ENCODE results near the gene PADI4. TPM values are rescaled to one million over a fixed set of nuclear protein-coding genes. Genes with fewer than 3 reads are reported as not detected.

The PADI4 gene
- total RNA-seq, 2 donors from 2014 or later = not detected

GRCh38 chr1:17365293-17365692 is 57.3 kb downstream of the PADI4 start:
- Histone ChIP-seq H3K9me3 (no peaks in the 10 kb centered on the region), H3K27ac (no peak overlapping the region), H3K27me3 (no peaks in the 10 kb centered on the region), H3K36me3 (replicated peaks in 1 of 2; ENCODE audit: insufficient read depth in 1 of 2, low read depth in 2 of 2) (no peaks in the 10 kb centered on the region), H3K4me3 (no peak overlapping the region), H3K4me1 (no peaks in the 10 kb centered on the region)
- intact Hi-C loops (cut with DNase I) = no loop called here
- DNase-seq (no peak), ATAC-seq (no peak)
- no peak for TF ChIP-seq POLR2A (IDR thresholded peaks at IDR 0.05)
- TF ChIP-seq CTCF (IDR thresholded peaks at IDR 0.05) = no peak
- WGBS, 2 donors = 70 to 82% methylated on average over 3 of the region's 3 CpGs

- ATAC-seq (no peak), DNase-seq (no peak)
- intact Hi-C loops (cut with DNase I) = no loop called here
- no peak for TF ChIP-seq POLR2A (IDR thresholded peaks at IDR 0.05)
- TF ChIP-seq CTCF (IDR thresholded peaks at IDR 0.05) = no peak
- Histone ChIP-seq H3K9me3 (no peaks in the 10 kb centered on the region), H3K4me1 (no peaks in the 10 kb centered on the region), H3K4me3 (no peak overlapping the region), H3K36me3 (replicated peaks in 1 of 2; ENCODE audit: insufficient read depth in 1 of 2, low read depth in 2 of 2) (no peaks in the 10 kb centered on the region), H3K27me3 (no peaks in the 10 kb centered on the region), H3K27ac (no peak overlapping the region)
- WGBS, 2 donors = 64 to 100% methylated on average over 1 to 9 of the region's 9 CpGs
Measured at GRCh38 chr1:17369466-17369865, 61.5 kb downstream of the PADI4 start.

GRCh38 chr1:17370618-17371017 is 62.6 kb downstream of the PADI4 start:
- Histone ChIP-seq H3K27me3 (no peaks in the 10 kb centered on the region), H3K4me1 (no peaks in the 10 kb centered on the region), H3K36me3 (replicated peaks in 1 of 2; ENCODE audit: insufficient read depth in 1 of 2, low read depth in 2 of 2) (no peaks in the 10 kb centered on the region), H3K4me3 (no peak overlapping the region), H3K9me3 (no peaks in the 10 kb centered on the region), H3K27ac (no peak overlapping the region)
- 39 to 52% methylated on average over 2 of the region's 2 CpGs for WGBS, 2 donors
- DNase-seq (no peak), ATAC-seq (no peak)
- intact Hi-C loops (cut with DNase I) = no loop called here
- TF ChIP-seq CTCF (IDR thresholded peaks at IDR 0.05) = no peak
- TF ChIP-seq POLR2A (IDR thresholded peaks at IDR 0.05) = no peak

- no peaks in the 10 kb centered on the region for H3K36me3 ChIP-seq (replicated peaks in 1 of 2; ENCODE audit: insufficient read depth in 1 of 2, low read depth in 2 of 2)
- H3K27ac ChIP-seq = no peak within 1 kb of the TSS
- H3K4me3 ChIP-seq = no peak within 1 kb of the TSS
- DNase-seq (no peak), ATAC-seq (no peak)
- no peaks in the 10 kb centered on the region for H3K27me3 ChIP-seq
- TF ChIP-seq CTCF (IDR thresholded peaks at IDR 0.05) (no peak), POLR2A (IDR thresholded peaks at IDR 0.05) (no peak)
- H3K4me1 ChIP-seq = no peaks in the 10 kb centered on the region
- H3K9me3 ChIP-seq = no peaks in the 10 kb centered on the region
- WGBS, 2 donors = 50% methylated on average over 7 of the region's 7 CpGs; no CpG with 5 or more reads in 1 of the 2 donors
- intact Hi-C loops (cut with DNase I) = no loop called here
Measured at GRCh38 chr1:17371896-17372295, 63.9 kb downstream of the PADI4 start, which contains the start of gene PADI6. Gene PADI6 (plus strand): TSS chr1:17372196. CDS start chr1:17372246, 50 bp downstream.

- H3K27ac ChIP-seq = no peak overlapping the region
- H3K4me1 ChIP-seq = no peaks in the 10 kb centered on the region
- intact Hi-C loops (cut with DNase I) = no loop called here
- TF ChIP-seq POLR2A (IDR thresholded peaks at IDR 0.05) = no peak
- no peak for TF ChIP-seq CTCF (IDR thresholded peaks at IDR 0.05)
- H3K9me3 ChIP-seq = no peaks in the 10 kb centered on the region
- ATAC-seq (no peak), DNase-seq (no peak)
- no peak overlapping the region for H3K4me3 ChIP-seq
- no peaks in the 10 kb centered on the region for H3K36me3 ChIP-seq (replicated peaks in 1 of 2; ENCODE audit: insufficient read depth in 1 of 2, low read depth in 2 of 2)
- 58 to 73% methylated on average over 8 to 17 of the region's 18 CpGs for whole genome bisulfite sequencing, 2 donors
- no peaks in the 10 kb centered on the region for H3K27me3 ChIP-seq
Measured at GRCh38 chr1:17372955-17373354, 65.0 kb downstream of the PADI4 start.
